D721Med (cell line): Measurements from ENCODE around the gene BGN.

ENCODE experiments used
- DNase-seq: peaks from one replicate; pipeline ENCODE4 v3.0.0; 2011; ENCODE audit warnings: low spot score; ENCODE audit not compliant: insufficient read length
- FAIRE-seq: peaks from 2 replicates; lab custom pipeline; 2011; peaks lifted over from hg19 to GRCh38; lab: Jason Lieb, UNC
- TF ChIP-seq, protein P1 (sequence below): IDR thresholded peaks from 2 replicates; pipeline ENCODE4 v1.5.1; 2012; ENCODE audit warnings: mild to moderate bottlenecking, control low read depth; ENCODE audit not compliant: insufficient read depth; ENCODE audit errors: missing control alignments

BGN gene

DNA sequence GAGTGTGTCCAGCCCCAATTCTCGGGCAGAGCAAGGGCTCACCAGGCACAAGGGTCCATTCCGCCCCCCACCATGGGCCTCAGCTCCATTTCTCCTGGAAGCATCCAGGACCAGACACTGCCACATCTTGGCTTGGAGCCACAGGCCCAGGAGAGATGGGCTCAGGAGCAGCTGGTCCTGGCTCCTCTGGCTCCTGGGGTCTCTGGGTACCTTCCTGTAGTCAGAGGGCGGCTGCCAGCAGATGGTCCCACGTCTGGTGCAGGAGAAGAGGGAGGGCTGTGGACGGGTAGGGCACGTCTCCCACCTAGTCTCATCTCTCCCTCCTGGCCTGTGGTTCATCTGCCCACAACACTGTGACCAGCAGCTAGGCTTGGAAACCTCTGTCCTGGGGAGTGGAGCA lies 30.7 kb downstream of the BGN start:
- DNase-seq (no peak), FAIRE-seq (no peak)
- TF ChIP-seq, protein P1, sequence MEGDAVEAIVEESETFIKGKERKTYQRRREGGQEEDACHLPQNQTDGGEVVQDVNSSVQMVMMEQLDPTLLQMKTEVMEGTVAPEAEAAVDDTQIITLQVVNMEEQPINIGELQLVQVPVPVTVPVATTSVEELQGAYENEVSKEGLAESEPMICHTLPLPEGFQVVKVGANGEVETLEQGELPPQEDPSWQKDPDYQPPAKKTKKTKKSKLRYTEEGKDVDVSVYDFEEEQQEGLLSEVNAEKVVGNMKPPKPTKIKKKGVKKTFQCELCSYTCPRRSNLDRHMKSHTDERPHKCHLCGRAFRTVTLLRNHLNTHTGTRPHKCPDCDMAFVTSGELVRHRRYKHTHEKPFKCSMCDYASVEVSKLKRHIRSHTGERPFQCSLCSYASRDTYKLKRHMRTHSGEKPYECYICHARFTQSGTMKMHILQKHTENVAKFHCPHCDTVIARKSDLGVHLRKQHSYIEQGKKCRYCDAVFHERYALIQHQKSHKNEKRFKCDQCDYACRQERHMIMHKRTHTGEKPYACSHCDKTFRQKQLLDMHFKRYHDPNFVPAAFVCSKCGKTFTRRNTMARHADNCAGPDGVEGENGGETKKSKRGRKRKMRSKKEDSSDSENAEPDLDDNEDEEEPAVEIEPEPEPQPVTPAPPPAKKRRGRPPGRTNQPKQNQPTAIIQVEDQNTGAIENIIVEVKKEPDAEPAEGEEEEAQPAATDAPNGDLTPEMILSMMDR: no peak

DNA sequence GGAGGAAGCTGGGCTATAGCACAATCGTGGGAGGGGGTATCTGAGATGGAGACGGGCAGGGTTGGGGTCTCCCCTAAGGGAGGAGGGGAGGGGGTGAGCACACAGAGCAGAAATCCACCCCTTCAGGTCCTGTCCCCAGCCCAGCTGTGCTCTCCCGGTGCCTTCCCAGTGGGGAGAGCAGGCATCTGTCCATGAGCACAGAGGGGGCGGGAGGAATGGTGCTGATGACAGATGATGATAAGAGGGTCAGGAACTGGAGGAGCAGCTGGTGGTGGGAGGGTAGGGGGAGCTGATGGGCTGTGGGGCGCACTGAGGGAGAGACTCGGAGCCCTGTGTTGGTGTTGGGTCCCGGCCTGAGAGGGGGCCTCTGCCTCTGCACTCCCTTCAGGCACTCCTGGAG lies 31.3 kb downstream of the BGN start:
- FAIRE-seq: no peak
- TF ChIP-seq, protein P1: no peak
- no peak for DNase-seq

DNA sequence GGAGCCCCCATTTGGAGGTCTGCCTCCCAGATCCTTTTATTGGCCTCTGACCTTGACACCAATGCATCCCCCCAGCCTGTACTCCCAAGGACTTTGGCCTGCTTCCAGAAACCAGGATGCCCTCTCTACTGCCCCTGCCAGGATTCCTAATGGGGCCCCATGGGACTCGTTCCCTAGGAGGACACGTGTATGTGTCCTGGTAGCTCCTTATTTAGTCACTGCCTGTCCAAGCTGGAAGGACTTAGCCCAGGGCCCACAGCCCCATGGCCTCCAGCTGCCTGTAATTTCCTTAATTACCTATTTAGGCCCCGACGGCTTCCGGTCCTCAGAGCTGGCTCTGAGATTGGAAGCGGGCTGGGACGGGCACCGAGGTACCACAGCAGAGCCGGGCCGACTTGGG lies 32.0 kb downstream of the BGN start:
- DNase-seq: no peak
- no peak for FAIRE-seq
- TF ChIP-seq, protein P1: no peak

DNA sequence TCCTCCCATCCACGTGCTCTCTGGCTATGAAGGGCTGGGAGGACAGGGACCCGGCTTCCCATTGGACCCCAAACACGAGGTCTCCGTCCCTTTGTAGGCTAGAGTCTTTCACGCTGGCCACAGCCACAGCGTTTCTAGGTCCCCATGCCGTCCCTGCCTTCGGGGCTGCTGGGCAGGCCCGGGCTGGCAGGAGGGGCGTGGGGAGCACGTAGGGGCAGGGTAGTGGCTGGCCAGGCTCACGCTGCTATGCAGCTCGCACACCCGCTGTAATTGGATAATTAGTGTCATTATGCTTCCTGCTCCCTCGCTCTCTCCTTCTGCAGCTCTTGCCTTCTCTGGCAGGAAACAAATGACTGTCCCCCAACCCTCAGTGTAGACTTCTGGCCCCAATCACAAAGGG lies 32.4 kb downstream of the BGN start:
- no peak for DNase-seq
- TF ChIP-seq, protein P1: no peak
- no peak for FAIRE-seq

DNA sequence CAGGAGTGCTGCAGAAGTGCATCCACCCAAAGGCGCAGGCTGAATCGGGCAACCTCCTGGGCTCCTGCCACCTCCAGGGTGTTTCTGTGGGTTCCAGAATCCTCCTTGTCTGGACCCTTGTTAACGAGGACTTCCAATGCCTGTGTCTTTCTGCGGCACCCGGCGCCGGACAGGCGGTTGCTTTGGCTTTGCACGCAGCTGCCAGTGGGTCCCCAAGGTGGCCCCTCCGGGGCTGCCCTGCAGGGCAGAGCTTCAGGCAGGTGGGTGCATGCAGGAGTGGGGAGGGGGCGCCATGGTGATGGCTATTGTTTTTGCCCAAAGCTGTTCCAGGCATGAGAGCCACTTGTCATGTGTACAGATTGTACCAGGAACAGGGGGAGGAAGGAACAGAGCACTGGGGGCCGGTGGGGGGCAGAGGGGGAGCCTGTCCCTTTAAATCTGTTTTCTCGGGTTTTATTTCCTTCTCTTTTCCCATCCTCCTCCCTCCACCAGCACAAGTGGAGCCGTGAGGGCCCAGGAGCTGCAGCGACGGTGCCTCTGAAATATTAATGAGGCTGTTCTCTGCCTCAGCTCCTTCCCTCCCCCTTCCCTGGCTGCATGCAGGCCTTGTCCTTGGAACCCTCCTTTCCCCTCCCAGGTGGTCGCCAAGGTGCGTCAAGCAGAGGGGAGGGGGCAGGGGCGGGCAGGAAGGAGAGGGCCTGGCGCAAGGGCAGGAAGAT lies 35.8 kb downstream of the BGN start:
- FAIRE-seq (no peak), DNase-seq (no peak)
- TF ChIP-seq, protein P1: no peak

DNA sequence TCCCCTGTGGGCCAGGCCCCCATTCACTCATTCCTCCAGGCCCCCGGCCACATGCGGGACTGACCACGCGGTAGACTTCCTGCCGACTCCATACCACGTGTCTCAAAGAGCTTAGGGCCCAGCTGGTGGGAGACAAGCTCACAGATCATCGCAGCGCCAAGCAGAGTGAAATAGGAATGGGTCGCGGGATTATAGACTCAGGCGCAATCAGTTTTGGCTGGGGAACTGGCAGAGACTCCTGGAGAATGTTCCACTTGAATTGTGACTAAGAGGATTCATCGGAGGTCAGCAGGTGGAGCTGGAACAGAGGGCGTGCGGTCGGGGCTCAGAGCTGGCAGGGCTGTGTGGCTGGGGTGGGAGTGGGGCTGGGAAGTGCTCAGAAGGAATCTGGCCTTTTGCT lies 38.3 kb downstream of the BGN start:
- FAIRE-seq (no peak), DNase-seq (no peak)
- TF ChIP-seq, protein P1: no peak

DNA sequence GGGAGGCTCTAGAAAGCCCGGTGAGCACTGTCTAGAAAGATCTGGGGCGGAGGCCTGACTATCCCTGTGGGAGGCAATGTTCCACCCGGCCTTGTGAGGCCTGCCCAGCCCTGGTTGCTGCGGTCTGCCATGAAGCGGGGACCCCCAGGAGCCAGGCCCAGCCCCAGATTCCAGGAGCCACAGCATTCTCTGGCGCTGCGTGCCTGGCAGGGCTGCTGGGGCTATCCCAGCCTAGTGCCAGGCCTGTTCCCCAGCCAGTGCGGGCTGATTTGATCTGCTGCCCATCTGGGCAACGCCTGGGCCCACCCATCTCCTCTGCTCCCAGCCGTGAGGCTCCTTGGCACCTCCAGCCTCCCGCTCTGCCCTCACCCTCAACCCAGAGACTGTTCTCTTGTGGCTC lies 42.3 kb downstream of the BGN start:
- FAIRE-seq: no peak

More for the DNA sequence above, 42.3 kb downstream of the BGN start:
- no peak for DNase-seq
- TF ChIP-seq, protein P1: no peak
